H1 (cell line): ENCODE results near the gene TMEM255A. TPM values are rescaled to one million over a fixed set of nuclear protein-coding genes. Genes with fewer than 3 reads are reported as not detected.

Experiments
- ATF3 ChIP-seq: IDR thresholded peaks from 2 replicates; pipeline ENCODE4 v1.6.1; 2011; ENCODE audit warnings: low read depth, mild to moderate bottlenecking, low read length; ENCODE audit not compliant: insufficient read depth
- EP300 ChIP-seq, 2 experiments: IDR thresholded peaks; 1 replicate in 1 of 2; 2 replicates in 1 of 2; pipeline ENCODE4 v1.6.1; 2011 to 2012; ENCODE audit warnings: low read depth in 2 of 2, low read length in 2 of 2, mild to moderate bottlenecking in 2 of 2, borderline replicate concordance in 1 of 2, inconsistent platforms in 1 of 2, moderate library complexity in 1 of 2
- EZH2 ChIP-seq: fragments of 200-600 bp; sonication (generic); IDR thresholded peaks from 2 replicates; pipeline ENCODE4 v1.7.1; 2012; ENCODE audit warnings: low read depth, mild to moderate bottlenecking, moderate library complexity, low read length, inconsistent platforms; ENCODE audit not compliant: severe bottlenecking
- GTF2F1 ChIP-seq: IDR thresholded peaks from 2 replicates; pipeline ENCODE4 v1.6.1; 2012; ENCODE audit warnings: low read depth, low read length, improper control_type of control experiment, borderline replicate concordance
- KDM4A ChIP-seq: IDR thresholded peaks from one replicate; pipeline ENCODE4 v1.7.1; 2012; ENCODE audit warnings: low read depth, mild to moderate bottlenecking, moderate library complexity, low read length, inconsistent platforms; ENCODE audit not compliant: severe bottlenecking
- NRF1 ChIP-seq: IDR thresholded peaks from 2 replicates; pipeline ENCODE4 v1.6.1; 2011; ENCODE audit warnings: mild to moderate bottlenecking, low read depth, low read length, improper control_type of control experiment
- polyA plus RNA-seq, 7 experiments: library from polyadenylated mRNA; depleted of rRNA in 3 of 7; stranded (reverse) in 5 of 7; unstranded in 2 of 7; fragments of >200 nt in 5 of 7; fragments of 200-250 nt in 2 of 7; gene quantifications; 1 replicate in 5 of 7; 2 replicates in 1 of 7; 4 replicates in 1 of 7; pipeline versions ENCODE4 v1.2.1 to v1.2.3, GENCODE V29; 2011 to 2013; ENCODE audit warnings: missing spikeins in 2 of 7, mixed read lengths in 2 of 7
- total RNA-seq: library from RNA; stranded (reverse); fragmentation: NEBNext Ultra II Directional; extraction: Animal tissue kit (Norgen Biotek cat#: 25700); gene quantifications from 2 replicates; pipeline ENCODE4 v1.2.1, GENCODE V29; 2021

Gene TMEM255A
- total and polyA plus RNA-seq, 2 of the 8 experiments (the other 6 are each of a cell fraction or from before 2014, with no cell fraction given), result 0.73 to 2.3 TPM

- TF ChIP-seq EP300 (IDR thresholded peaks at IDR 0.05; ENCODE audit: borderline replicate concordance in 1 of 2, low read depth in 2 of 2, low read length in 2 of 2) (no peak), GTF2F1 (no peak), EZH2 (no peak), ATF3 (no peak), KDM4A (no peak), NRF1 (no peak)
Observed at GRCh38 chrX:120270567-120270966, 40.7 kb downstream of the TMEM255A start (continued).
